DOHH2 (cell line): Measurements from ENCODE around the gene SLC1A3.

Source experiments
- H3F3A ChIP-seq: fragments of 200-600 bp; sonication (generic), shearing (Covaris generic); 2 replicates; pipeline ENCODE4 v1.6.0; 2016; ENCODE audit warnings: antibody characterized with exemption, mild to moderate bottlenecking; ENCODE audit not compliant: control insufficient read depth, insufficient read depth
- H3K27ac ChIP-seq: fragments of 200-600 bp; sonication (generic); 2 replicates; pipeline ENCODE4 v1.5.1; 2014; ENCODE audit warnings: low read depth, mild to moderate bottlenecking, low read length, moderate library complexity
- H3K27me3 ChIP-seq: fragments of 200-600 bp; sonication (generic); 2 replicates; pipeline ENCODE4 v1.6.1; 2014; ENCODE audit warnings: mild to moderate bottlenecking, low read length, mixed read lengths; ENCODE audit not compliant: control insufficient read depth
- H3K36me3 ChIP-seq: fragments of 200-600 bp; sonication (generic); 2 replicates; pipeline ENCODE4 v1.6.1; 2014; ENCODE audit warnings: mild to moderate bottlenecking, low read length, moderate library complexity, mixed read lengths; ENCODE audit not compliant: control insufficient read depth
- H3K4me1 ChIP-seq: fragments of 200-600 bp; sonication (generic); 2 replicates; pipeline ENCODE4 v1.6.1; 2014; ENCODE audit warnings: mild to moderate bottlenecking, low read length, mixed read lengths; ENCODE audit not compliant: control insufficient read depth
- H3K4me2 ChIP-seq: fragments of 200-600 bp; sonication (generic); 2 replicates; pipeline ENCODE4 v1.6.0; 2014; ENCODE audit warnings: mild to moderate bottlenecking, low read length, moderate library complexity
- H3K4me3 ChIP-seq: fragments of 200-600 bp; sonication (generic); 2 replicates; pipeline ENCODE4 v1.5.1; 2014; ENCODE audit warnings: mild to moderate bottlenecking, low read length, mixed read lengths
- H3K79me2 ChIP-seq: fragments of 200-600 bp; sonication (generic); 2 replicates; pipeline ENCODE4 v1.6.1; 2014; ENCODE audit warnings: mild to moderate bottlenecking, low read length, mixed read lengths; ENCODE audit not compliant: control insufficient read depth
- H3K9me2 ChIP-seq: fragments of 200-600 bp; sonication (generic); replicated peaks from 2 replicates; pipeline ENCODE4 v1.6.1; 2014; ENCODE audit warnings: mild to moderate bottlenecking, low read length, mixed read lengths; ENCODE audit not compliant: control insufficient read depth
- H3K9me3 ChIP-seq: fragments of 200-600 bp; sonication (generic); 2 replicates; pipeline ENCODE4 v1.6.1; 2014; ENCODE audit warnings: antibody characterized with exemption, low read length, mixed read lengths; ENCODE audit not compliant: control insufficient read depth, insufficient read depth
- H4K20me1 ChIP-seq: fragments of 200-600 bp; sonication (generic); 2 replicates; pipeline ENCODE4 v1.6.0; 2014; ENCODE audit warnings: low read depth, mild to moderate bottlenecking, antibody characterized with exemption, low read length, moderate library complexity; ENCODE audit not compliant: control insufficient read depth, insufficient read depth
- CTCF ChIP-seq: fragments of 200-600 bp; sonication (generic); IDR thresholded peaks from one replicate; pipeline ENCODE4 v1.5.1; 2014; ENCODE audit warnings: antibody characterized with exemption, mild to moderate bottlenecking, low read depth, low read length; ENCODE audit not compliant: poor library complexity, severe bottlenecking
- EZH2phosphoT487 ChIP-seq: fragments of 200-600 bp; sonication (generic); IDR thresholded peaks from 2 replicates; pipeline ENCODE4 v1.6.1; 2017; ENCODE audit warnings: borderline replicate concordance, mild to moderate bottlenecking, antibody characterized with exemption, low read length, moderate library complexity, mixed read lengths

Gene SLC1A3

GRCh38 chr5:36666274-36666673 lies 59.9 kb downstream of the SLC1A3 start:
- Histone ChIP-seq H3K36me3 (no peaks in the 10 kb centered on the region), H3K27me3 (no peaks in the 10 kb centered on the region), H3F3A (no peaks in the 10 kb centered on the region), H4K20me1 (no peaks in the 10 kb centered on the region), H3K27ac (no peak overlapping the region), H3K9me2 (no peaks in the 10 kb centered on the region), H3K4me2 (no peak overlapping the region), H3K4me3 (no peak overlapping the region), H3K79me2 (no peaks in the 10 kb centered on the region), H3K9me3 (no peaks in the 10 kb centered on the region), H3K4me1 (no peaks in the 10 kb centered on the region)
- TF ChIP-seq CTCF (no peak), EZH2phosphoT487 (no peak)

GRCh38 chr5:36666986-36667385 lies 60.6 kb downstream of the SLC1A3 start:
- no peaks in the 10 kb centered on the region for H4K20me1 ChIP-seq
- H3F3A ChIP-seq: no peaks in the 10 kb centered on the region
- H3K27ac ChIP-seq: no peak overlapping the region
- no peaks in the 10 kb centered on the region for H3K9me2 ChIP-seq
- H3K9me3 ChIP-seq: no peaks in the 10 kb centered on the region
- no peak overlapping the region for H3K4me3 ChIP-seq
- no peak overlapping the region for H3K4me2 ChIP-seq
- TF ChIP-seq EZH2phosphoT487 (no peak), CTCF (no peak)
- H3K36me3 ChIP-seq: no peaks in the 10 kb centered on the region
- no peaks in the 10 kb centered on the region for H3K79me2 ChIP-seq
- no peaks in the 10 kb centered on the region for H3K4me1 ChIP-seq
- H3K27me3 ChIP-seq: no peaks in the 10 kb centered on the region

- Histone ChIP-seq H3K4me3 (no peak overlapping the region), H3K27ac (no peak overlapping the region), H3K9me2 (no peaks in the 10 kb centered on the region), H3K9me3 (no peaks in the 10 kb centered on the region), H3K4me1 (no peaks in the 10 kb centered on the region), H3K4me2 (no peak overlapping the region), H3K79me2 (no peaks in the 10 kb centered on the region), H3K36me3 (no peaks in the 10 kb centered on the region), H4K20me1 (no peaks in the 10 kb centered on the region), H3K27me3 (no peaks in the 10 kb centered on the region), H3F3A (no peaks in the 10 kb centered on the region)
- TF ChIP-seq EZH2phosphoT487 (no peak), CTCF (no peak)
Measured at GRCh38 chr5:36667824-36668223, 61.4 kb downstream of the SLC1A3 start.
